Nephron progenitor cell (in vitro differentiated cells): Measurements from ENCODE around the gene FAM120A.

Experiments used
- DNase-seq: peaks from one replicate; pipeline ENCODE4 v3.0.0; 2021
- H3K27ac Mint-ChIP-seq: 2 replicates; pipeline ENCODE4 v1.8.0; 2021; ENCODE audit warnings: mild to moderate bottlenecking, moderate library complexity, mixed read lengths
- H3K27me3 Mint-ChIP-seq: 2 replicates; pipeline ENCODE4 v1.8.0; 2021; ENCODE audit warnings: mild to moderate bottlenecking, low read depth, mixed read lengths; ENCODE audit not compliant: poor library complexity
- H3K36me3 Mint-ChIP-seq: 2 replicates; pipeline ENCODE4 v1.8.0; 2021; ENCODE audit warnings: low read depth, mixed read lengths
- H3K4me1 Mint-ChIP-seq: 2 replicates; pipeline ENCODE4 v1.8.0; 2021; ENCODE audit warnings: mixed read lengths
- H3K4me3 Mint-ChIP-seq: 2 replicates; pipeline ENCODE4 v1.8.0; 2021; ENCODE audit warnings: mild to moderate bottlenecking, moderate library complexity, mixed read lengths
- H3K9me3 Mint-ChIP-seq: 2 replicates; pipeline ENCODE4 v1.8.0; 2021; ENCODE audit warnings: mild to moderate bottlenecking, moderate library complexity, mixed read lengths
- CTCF ChIP-seq: fragments of 200-600 bp; sonication (generic); IDR thresholded peaks from 2 replicates; pipeline ENCODE4 v1.5.0; 2021; ENCODE audit warnings: antibody characterized with exemption

The FAM120A gene

GRCh38 chr9:93592008-93592642, 140.6 kb downstream of the FAM120A start:
- peaks cover 4% of the 10 kb centered on the region for H3K36me3 Mint-ChIP-seq
- peaks cover 6% of the 10 kb centered on the region for H3K27me3 Mint-ChIP-seq
- no peaks in the 10 kb centered on the region for H3K9me3 Mint-ChIP-seq
- H3K27ac Mint-ChIP-seq: no peak overlapping the region
- no peak overlapping the region for H3K4me3 Mint-ChIP-seq
- TF ChIP-seq CTCF: no peak
- DNase-seq: no peak
- peaks cover 77% of the 10 kb centered on the region for H3K4me1 Mint-ChIP-seq

- Mint-ChIP-seq H3K4me3 (no peak overlapping the region), H3K27me3 (peaks cover 6% of the 10 kb centered on the region), H3K36me3 (peaks cover 4% of the 10 kb centered on the region), H3K4me1 (peaks cover 77% of the 10 kb centered on the region), H3K9me3 (no peaks in the 10 kb centered on the region), H3K27ac (no peak overlapping the region)
- no peak for DNase-seq
- TF ChIP-seq CTCF: no peak
These were observed 141.1 kb downstream of the FAM120A start for GRCh38 chr9:93592643-93593021.

- no peak for TF ChIP-seq CTCF
- H3K36me3 Mint-ChIP-seq: peaks cover 4% of the 10 kb centered on the region
- peaks cover 75% of the 10 kb centered on the region for H3K4me1 Mint-ChIP-seq
- H3K4me3 Mint-ChIP-seq: no peak overlapping the region
- peaks cover 6% of the 10 kb centered on the region for H3K27me3 Mint-ChIP-seq
- H3K9me3 Mint-ChIP-seq: no peaks in the 10 kb centered on the region
- DNase-seq: no peak
- no peak overlapping the region for H3K27ac Mint-ChIP-seq
These were observed 141.7 kb downstream of the FAM120A start for GRCh38 chr9:93593144-93593658.

DNA sequence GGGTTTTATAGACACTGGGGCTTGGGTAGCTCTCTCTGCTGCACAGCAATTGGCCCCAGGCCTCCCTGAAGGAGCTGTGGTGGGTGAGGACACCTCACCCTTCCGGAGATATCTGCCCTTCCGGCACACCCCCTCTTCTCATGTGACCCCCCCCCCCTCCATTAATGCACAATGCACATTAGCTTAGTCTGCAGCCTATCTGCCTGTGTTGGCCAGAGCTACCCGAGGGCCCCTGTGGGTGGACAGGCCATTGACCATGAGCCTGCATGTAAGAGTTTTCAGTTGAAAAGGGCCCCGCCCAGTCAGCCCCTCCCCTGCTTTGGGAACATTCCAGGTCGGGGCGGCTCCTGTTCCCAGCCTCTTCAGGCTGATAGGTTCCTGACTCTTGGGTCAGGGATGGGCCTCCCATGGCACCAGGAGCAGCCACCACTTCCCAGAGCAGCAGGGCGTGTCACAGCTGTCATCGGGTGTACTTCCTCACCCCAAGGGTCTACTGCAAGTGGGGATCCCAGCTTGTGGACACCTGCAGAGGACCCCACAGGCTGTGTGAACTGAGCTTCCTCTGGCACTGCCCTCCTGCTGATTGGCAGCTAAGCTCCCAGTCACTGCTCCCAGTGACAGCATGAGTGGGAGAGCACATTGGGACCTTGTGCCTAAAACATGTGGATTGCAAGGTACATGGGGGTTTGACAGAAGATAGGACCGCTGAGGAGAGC, 142.7 kb downstream of the FAM120A start:
- DNase-seq: no peak
- Mint-ChIP-seq H3K27ac (no peak overlapping the region), H3K4me3 (no peak overlapping the region), H3K27me3 (peaks cover 6% of the 10 kb centered on the region), H3K4me1 (peaks cover 71% of the 10 kb centered on the region), H3K9me3 (no peaks in the 10 kb centered on the region), H3K36me3 (peaks cover 4% of the 10 kb centered on the region)
- no peak for TF ChIP-seq CTCF

- peaks cover 64% of the 10 kb centered on the region for H3K4me1 Mint-ChIP-seq
- H3K9me3 Mint-ChIP-seq: no peaks in the 10 kb centered on the region
- DNase-seq: no peak
- H3K4me3 Mint-ChIP-seq: no peak overlapping the region
- H3K27ac Mint-ChIP-seq: no peak overlapping the region
- H3K36me3 Mint-ChIP-seq: peaks cover 4% of the 10 kb centered on the region
- no peak for TF ChIP-seq CTCF
- peaks cover 6% of the 10 kb centered on the region for H3K27me3 Mint-ChIP-seq
These were observed 144.0 kb downstream of the FAM120A start for GRCh38 chr9:93595461-93595860.
